Measurements from ENCODE around the gene ZIC2. TPM values are rescaled to one million over a fixed set of nuclear protein-coding genes. Genes with fewer than 3 reads are reported as not detected.

ZIC2 gene
- total RNA-seq, 4 donors from 2014 or later: not detected

DNA sequence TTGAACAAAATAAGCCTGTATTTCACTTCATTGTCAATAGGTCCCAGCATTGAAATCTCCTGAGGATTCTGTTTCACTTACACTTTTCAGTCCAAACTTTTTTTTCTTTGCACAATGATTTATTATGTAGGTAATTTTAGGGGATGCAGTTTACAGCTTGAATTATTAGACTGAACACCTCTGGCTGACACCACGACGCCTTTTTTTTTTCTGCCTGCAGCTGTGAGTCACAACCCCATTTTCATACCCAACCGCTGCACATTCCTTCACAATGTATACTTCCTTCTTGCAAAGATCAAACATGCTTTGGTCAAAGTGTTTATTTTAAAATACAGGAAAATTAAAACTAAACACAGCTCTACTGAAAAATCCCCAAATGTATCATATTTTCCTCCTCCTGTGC lies 11.4 kb downstream of the ZIC2 start:
- intact Hi-C loops (cut with DNase I; ENCODE audit: low total_unique reads): no loop called here
- Histone ChIP-seq H3K9me3 (no peaks in the 10 kb centered on the region), H3K4me3 (no peak overlapping the region), H3K4me1 (no peaks in the 10 kb centered on the region), H3K27ac (no peak overlapping the region), H3K27me3 (peaks cover 44 to 95% of the 10 kb centered on the region in 2 donors), H3K36me3 (no peaks in the 10 kb centered on the region)
- no peak for DNase-seq
- no peak for TF ChIP-seq POLR2A (IDR thresholded peaks at IDR 0.05)
- TF ChIP-seq, protein P1, sequence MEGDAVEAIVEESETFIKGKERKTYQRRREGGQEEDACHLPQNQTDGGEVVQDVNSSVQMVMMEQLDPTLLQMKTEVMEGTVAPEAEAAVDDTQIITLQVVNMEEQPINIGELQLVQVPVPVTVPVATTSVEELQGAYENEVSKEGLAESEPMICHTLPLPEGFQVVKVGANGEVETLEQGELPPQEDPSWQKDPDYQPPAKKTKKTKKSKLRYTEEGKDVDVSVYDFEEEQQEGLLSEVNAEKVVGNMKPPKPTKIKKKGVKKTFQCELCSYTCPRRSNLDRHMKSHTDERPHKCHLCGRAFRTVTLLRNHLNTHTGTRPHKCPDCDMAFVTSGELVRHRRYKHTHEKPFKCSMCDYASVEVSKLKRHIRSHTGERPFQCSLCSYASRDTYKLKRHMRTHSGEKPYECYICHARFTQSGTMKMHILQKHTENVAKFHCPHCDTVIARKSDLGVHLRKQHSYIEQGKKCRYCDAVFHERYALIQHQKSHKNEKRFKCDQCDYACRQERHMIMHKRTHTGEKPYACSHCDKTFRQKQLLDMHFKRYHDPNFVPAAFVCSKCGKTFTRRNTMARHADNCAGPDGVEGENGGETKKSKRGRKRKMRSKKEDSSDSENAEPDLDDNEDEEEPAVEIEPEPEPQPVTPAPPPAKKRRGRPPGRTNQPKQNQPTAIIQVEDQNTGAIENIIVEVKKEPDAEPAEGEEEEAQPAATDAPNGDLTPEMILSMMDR (IDR thresholded peaks at IDR 0.05): no peak

DNA sequence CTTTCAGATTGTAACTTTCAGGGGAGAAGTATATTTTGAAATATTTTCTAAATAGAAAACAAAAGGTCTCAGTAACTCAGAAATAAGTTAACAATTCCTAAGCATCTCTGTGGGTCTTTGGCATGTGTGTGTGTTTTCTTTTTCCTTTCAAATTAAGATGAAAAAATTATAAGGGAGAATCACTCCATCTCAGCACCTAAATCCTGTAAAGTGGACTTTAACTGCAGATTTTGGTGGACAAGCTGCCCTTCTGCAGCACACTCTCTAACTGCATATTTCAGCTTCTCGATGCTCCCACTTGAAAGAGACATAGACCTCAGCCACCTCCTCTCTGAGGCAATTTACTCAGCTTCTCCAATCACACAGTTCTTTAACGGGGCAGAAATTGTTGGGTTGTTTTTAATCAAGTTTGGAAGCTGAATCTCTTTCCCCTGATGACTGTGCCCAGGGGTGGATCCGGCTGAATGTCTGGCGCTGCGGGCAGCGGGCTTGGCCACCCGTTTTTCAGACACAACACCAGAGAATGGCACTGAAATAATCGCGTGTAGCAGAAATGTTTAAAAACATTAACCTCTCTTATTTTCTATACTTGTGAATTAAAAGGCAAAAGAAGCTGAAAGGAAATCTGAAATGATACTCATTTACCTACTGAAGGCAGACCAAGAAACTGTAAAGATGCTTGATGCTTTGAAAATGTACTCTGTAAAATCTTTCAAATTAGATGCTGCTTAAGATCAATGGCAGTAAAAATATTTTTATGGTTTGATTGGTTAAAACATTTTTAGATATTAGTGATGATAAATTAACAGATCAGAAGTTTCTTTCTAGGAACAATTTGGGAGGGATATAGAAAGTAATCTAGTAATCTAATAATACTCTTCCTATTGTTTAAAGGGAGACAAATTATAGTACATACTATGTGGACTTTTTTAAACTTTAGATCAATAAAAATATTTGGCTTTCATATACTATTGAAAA lies 12.4 kb downstream of the ZIC2 start:
- TF ChIP-seq POLR2A (IDR thresholded peaks at IDR 0.05): no peak
- Histone ChIP-seq H3K36me3 (no peaks in the 10 kb centered on the region), H3K27me3 (peaks cover 44 to 90% of the 10 kb centered on the region in 2 donors), H3K4me3 (no peak overlapping the region), H3K27ac (no peak overlapping the region), H3K9me3 (no peaks in the 10 kb centered on the region), H3K4me1 (no peaks in the 10 kb centered on the region)
- DNase-seq: no peak
- intact Hi-C loops (cut with DNase I; ENCODE audit: low total_unique reads): no loop called here

DNA sequence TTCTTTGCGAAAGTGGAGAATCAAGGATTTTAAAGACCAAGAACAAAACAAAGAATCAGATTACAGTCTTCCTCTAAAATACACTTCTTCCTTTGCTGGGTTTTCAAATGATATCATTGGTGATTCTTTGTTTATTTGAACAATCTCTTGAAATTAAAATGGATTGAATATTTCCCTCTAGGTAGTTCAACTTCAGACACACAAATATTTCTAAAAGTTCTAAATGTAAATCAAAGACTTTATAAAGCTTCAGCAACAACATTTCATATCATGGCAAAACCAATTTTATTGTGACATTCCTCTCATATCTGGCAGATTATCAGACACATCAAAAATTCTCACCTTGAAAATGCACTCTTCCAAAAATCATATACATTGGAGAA lies 13.0 kb downstream of the ZIC2 start:
- DNase-seq: no peak
- intact Hi-C loops (cut with DNase I; ENCODE audit: low total_unique reads): no loop called here
- no peaks in the 10 kb centered on the region for H3K36me3 ChIP-seq
- H3K27ac ChIP-seq: no peak overlapping the region
- peaks cover 44 to 83% of the 10 kb centered on the region in 2 donors for H3K27me3 ChIP-seq
- no peak overlapping the region for H3K4me3 ChIP-seq
- TF ChIP-seq, protein P1 (IDR thresholded peaks at IDR 0.05): no peak
- TF ChIP-seq POLR2A (IDR thresholded peaks at IDR 0.05): no peak
- no peaks in the 10 kb centered on the region for H3K4me1 ChIP-seq
- no peaks in the 10 kb centered on the region for H3K9me3 ChIP-seq

DNA sequence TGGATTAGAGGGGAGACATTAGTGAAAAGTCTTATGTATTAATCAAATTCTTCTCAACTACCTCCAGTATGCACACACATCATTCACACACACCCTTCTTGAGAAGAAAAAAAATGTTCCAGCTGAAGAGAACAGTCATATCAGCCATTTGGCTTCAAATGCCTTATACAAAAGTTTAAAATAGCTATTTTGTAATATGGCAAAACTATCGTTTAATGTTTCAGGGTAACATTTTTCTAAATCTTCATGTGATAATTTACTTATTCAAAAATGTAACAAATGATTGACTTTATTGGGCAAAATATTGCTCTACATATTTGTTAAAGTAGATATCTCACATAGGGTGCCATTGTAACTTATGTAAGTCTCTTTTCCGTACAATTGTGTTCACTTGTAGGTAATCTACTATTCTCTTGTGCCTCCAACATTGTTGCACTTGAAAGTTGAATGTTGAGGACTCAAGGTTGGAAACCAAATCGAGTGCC lies 13.6 kb downstream of the ZIC2 start:
- no peaks in the 10 kb centered on the region for H3K36me3 ChIP-seq
- intact Hi-C loops (cut with DNase I; ENCODE audit: low total_unique reads): no loop called here
- peaks cover 44 to 80% of the 10 kb centered on the region in 2 donors for H3K27me3 ChIP-seq
- no peaks in the 10 kb centered on the region for H3K9me3 ChIP-seq
- TF ChIP-seq, protein P1 (IDR thresholded peaks at IDR 0.05): no peak
- TF ChIP-seq POLR2A (IDR thresholded peaks at IDR 0.05): no peak
- DNase-seq: no peak
- no peak overlapping the region for H3K27ac ChIP-seq
- H3K4me3 ChIP-seq: no peak overlapping the region
- no peaks in the 10 kb centered on the region for H3K4me1 ChIP-seq

DNA sequence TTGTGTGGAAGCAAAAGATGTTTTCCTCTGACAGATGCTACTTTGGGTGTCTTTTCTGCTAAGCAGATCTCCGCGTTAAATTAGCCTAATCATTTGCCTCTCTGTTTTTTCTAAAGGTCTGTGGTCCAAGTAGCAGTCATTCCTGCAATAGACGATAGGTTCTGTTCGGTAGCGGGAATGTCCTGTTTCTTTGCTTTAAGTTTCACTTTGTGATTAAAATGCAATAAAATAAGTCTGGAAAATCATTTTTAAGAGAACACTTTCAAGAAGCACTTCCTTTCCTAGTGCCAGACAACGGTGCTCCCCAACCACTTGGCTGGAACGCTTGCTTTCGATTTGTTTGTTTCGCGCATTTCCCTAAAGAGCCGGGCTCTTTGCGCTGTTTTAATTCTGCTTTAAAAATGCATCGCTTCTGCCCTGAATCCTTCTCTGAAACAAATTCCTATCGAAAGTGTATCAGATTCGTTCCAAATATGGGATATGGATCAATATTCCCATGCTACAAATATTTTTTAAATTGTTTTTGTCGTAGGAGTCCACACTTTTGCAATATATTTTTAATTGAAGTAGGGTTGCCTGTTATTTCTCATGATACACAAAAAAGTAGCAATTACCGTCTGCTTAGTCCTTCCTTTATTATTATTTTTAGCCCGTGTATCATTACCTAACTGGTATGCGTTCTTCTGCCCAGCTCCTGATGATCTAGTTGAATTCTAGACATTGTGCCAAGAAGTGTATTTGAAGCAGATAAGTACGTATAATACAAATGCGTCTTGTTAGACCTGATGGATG lies 14.2 kb downstream of the ZIC2 start:
- no peak overlapping the region for H3K27ac ChIP-seq
- no peak for DNase-seq
- H3K27me3 ChIP-seq: peaks cover 44 to 75% of the 10 kb centered on the region in 2 donors
- TF ChIP-seq POLR2A (IDR thresholded peaks at IDR 0.05): no peak
- TF ChIP-seq, protein P1 (IDR thresholded peaks at IDR 0.05): no peak
- H3K4me1 ChIP-seq: no peaks in the 10 kb centered on the region
- H3K9me3 ChIP-seq: no peaks in the 10 kb centered on the region
- intact Hi-C loops (cut with DNase I; ENCODE audit: low total_unique reads): no loop called here
- no peaks in the 10 kb centered on the region for H3K36me3 ChIP-seq
- H3K4me3 ChIP-seq: no peak overlapping the region
